ENCODE measurements around the gene STXBP3.

STXBP3 gene

DNA sequence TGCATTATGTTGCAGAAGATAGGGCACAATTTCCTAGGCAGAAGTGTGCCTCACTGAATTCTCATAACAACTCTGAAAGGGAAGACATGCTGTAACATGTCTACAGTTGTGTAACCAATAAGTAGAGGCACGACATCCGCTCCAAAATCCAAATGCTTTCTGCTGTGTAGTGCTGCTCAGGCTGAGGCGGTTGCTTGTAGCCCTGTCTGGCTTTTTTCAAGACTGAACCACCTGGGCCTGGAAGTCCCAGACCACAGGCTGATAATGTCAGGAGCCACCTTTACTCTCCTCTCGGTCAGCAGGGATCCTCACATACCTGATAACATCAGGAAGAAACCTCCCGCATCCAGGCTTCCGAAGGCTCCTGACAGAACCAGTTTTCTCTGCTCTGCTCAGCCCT is 99.5 kb downstream of the STXBP3 start:
- TF ChIP-seq, protein P1, sequence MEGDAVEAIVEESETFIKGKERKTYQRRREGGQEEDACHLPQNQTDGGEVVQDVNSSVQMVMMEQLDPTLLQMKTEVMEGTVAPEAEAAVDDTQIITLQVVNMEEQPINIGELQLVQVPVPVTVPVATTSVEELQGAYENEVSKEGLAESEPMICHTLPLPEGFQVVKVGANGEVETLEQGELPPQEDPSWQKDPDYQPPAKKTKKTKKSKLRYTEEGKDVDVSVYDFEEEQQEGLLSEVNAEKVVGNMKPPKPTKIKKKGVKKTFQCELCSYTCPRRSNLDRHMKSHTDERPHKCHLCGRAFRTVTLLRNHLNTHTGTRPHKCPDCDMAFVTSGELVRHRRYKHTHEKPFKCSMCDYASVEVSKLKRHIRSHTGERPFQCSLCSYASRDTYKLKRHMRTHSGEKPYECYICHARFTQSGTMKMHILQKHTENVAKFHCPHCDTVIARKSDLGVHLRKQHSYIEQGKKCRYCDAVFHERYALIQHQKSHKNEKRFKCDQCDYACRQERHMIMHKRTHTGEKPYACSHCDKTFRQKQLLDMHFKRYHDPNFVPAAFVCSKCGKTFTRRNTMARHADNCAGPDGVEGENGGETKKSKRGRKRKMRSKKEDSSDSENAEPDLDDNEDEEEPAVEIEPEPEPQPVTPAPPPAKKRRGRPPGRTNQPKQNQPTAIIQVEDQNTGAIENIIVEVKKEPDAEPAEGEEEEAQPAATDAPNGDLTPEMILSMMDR (IDR thresholded peaks at IDR 0.05; ENCODE audit: extremely low read depth, insufficient read depth, missing control alignments), result no peak
- in situ Hi-C loops (cut with MboI; ENCODE audit: low pct_unique_long_range_greater_than_20kb, low sequenced_read_pairs, unreplicated experiment), result no loop called here
- no peak for DNase-seq (ENCODE audit: low spot score)

DNA sequence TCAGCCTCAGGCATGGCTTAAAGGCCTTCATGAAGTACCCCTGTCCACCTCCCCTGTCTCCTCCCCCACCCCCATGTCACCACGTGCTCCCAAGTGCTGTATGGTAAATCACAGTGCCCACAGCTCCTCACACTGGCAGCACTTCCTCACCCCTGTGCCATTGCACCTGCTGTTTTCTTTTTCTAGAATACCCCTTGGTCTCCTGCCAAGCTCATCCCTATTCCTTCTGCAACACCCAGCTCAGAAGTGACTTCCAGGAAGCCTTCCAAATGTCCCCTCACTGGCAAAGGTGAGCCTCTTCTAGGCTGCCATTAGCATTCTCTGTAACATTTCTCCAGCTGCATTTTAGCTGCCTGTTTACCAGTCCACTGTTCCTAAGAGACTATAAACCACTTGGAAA is 101.0 kb downstream of the STXBP3 start:
- DNase-seq (ENCODE audit: low spot score), result no peak
- in situ Hi-C loops (cut with MboI; ENCODE audit: low pct_unique_long_range_greater_than_20kb, low sequenced_read_pairs, unreplicated experiment), result no loop called here
- TF ChIP-seq, protein P1 (IDR thresholded peaks at IDR 0.05; ENCODE audit: extremely low read depth, insufficient read depth, missing control alignments), result no peak

DNA sequence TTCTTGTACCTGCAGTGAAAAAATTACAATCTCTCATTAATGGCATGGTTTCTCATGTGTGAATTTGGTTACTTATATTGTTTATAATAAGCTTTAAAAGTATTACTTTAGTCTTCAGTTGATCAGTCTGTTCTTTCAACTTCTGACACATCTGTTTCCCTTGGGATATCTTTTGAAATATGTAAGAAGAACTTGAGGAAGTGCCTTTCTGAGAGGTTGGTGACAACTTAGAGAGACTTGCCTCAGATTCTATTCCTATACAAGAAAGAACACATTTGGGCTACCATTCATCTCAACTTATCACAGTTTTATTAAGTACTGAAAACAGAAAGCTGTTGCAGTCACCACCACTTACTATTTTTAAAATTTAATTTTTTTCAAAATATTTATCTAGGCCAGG is 102.3 kb downstream of the STXBP3 start:
- no peak for DNase-seq (ENCODE audit: low spot score)
- TF ChIP-seq, protein P1 (IDR thresholded peaks at IDR 0.05; ENCODE audit: extremely low read depth, insufficient read depth, missing control alignments), result no peak
- in situ Hi-C loops (cut with MboI; ENCODE audit: low pct_unique_long_range_greater_than_20kb, low sequenced_read_pairs, unreplicated experiment), result no loop called here

DNA sequence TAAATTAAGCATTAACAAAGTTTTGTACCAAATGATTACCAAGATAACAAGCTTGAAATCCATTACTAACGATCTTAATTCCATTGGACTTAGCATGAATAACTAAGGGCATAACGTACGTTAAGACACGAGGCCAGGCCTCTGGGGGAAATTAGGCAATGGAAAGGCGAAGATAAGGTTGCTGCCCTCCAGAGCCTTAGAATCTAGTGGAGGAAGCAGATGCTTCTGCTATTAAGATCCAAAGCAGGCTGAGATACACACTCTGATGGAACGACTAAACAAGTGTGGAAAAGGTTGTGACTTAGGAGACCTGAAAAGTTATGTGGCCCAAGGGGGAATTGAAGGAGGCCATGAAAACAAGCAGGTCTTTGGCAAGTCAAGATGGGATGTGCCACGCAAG is 104.5 kb downstream of the STXBP3 start:
- TF ChIP-seq, protein P1 (IDR thresholded peaks at IDR 0.05; ENCODE audit: extremely low read depth, insufficient read depth, missing control alignments), result no peak
- DNase-seq (ENCODE audit: low spot score), result no peak
- in situ Hi-C loops (cut with MboI; ENCODE audit: low pct_unique_long_range_greater_than_20kb, low sequenced_read_pairs, unreplicated experiment), result no loop called here

DNA sequence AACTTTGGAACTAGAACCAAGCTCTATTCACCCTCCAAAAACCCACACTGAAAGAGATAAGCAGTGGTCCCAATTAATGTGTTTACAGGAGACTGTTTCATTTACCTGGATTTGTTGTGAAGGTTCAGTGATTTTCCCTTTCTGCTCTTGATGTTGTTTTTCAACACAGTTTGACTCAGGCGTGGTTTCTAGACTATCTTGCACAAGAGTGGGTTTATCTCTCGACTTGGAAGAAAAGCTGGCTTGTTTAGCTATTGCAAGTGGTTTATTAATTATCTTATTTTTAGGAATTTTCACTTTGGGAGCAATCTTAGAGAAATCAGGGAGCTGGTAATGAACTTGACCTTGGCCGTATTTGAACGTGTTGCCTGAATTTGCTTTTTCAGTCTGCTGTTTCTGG is 105.1 kb downstream of the STXBP3 start:
- DNase-seq (ENCODE audit: low spot score), result no peak
- in situ Hi-C loops (cut with MboI; ENCODE audit: low pct_unique_long_range_greater_than_20kb, low sequenced_read_pairs, unreplicated experiment), result no loop called here
- TF ChIP-seq, protein P1 (IDR thresholded peaks at IDR 0.05; ENCODE audit: extremely low read depth, insufficient read depth, missing control alignments), result no peak

DNA sequence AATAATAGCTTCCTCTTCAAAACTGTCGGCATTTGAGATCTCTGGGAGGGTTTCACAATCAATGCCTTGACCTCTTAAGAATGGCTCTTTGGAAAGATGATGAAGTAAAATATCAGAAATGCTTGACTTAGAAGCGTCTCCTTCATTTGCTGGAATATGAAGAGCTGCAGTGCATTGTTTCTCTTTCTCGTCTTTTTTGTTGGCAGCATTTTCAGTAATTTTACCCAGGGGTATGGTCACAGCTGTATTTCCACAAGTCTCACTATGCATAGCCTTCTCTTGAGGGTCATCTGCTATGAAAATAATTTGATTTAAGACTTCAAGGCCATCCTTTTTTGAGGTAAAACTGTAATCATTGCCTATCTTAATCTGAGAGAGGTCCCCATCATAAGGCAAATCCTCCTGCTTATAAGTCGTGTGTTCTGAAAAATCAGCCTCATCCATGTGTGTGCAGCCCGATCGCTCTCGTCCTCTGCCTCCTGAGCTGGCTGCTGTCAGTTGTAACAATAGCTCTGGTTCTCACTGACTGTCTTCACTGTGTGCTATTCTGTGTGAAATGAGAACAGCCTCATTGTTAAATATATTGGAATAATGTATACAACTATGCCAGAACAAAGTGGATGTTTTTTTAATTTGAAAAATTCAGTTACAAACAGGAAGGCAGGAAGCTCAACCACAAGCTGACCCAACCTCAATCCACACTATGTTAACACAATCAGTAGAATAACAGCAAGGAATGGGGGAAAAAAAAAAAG is 105.9 kb downstream of the STXBP3 start:
- DNase-seq (ENCODE audit: low spot score), result no peak
- TF ChIP-seq, protein P1 (IDR thresholded peaks at IDR 0.05; ENCODE audit: extremely low read depth, insufficient read depth, missing control alignments), result no peak
- in situ Hi-C loops (cut with MboI; ENCODE audit: low pct_unique_long_range_greater_than_20kb, low sequenced_read_pairs, unreplicated experiment), result no loop called here
